ENCODE results near the gene PPARD.
A peak's percentile ranks its signal among the peaks of the same experiment; 100 is the strongest.
"Not testable (repeated sequence)": the region's sequence is repeated elsewhere in the genome, so short reads cannot be mapped to it uniquely, and the experiment has no call there.

The PPARD gene

DNA sequence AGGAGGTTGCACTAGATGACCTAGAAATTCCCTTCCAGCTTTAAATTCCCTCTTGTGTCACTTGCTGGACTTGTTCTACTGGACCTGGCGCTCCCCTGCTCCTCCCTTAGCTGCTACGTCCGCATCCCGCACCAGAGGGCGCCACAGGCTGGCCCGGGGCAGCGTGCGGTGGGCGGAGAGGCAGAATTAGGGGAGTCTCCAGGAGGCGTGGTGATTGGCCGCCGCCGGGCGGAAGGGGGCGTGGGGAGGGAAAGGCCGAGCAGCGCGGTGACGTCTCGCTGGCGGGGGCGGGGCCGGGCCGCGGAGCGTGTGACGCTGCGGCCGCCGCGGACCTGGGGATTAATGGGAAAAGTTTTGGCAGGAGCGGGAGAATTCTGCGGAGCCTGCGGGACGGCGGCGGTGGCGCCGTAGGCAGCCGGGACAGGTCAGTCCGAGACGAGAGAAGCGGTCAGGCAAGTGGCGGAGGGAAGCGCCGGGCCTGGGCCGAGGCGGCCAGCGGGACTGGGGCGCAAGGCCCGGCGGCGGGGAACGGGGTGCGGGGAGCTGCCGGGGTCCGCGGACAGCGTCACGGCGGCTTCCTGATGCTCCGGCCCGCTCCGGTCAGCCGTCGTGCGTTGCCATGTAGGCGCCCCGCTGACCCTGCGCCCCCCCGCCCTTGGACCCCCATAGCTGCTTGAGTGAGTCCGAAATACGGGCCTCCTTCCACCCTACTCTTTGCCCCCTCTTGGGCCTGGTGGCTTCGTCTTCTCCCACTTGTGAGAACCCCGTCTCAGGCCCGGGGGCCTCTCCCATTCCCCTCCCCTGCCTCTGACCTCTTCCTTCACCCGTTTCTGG is at the start of gene PPARD:
Gene PPARD, plus strand, starts transcription at position 301 of the 834 bp plus-strand sequence. CDS start 68,530 bp downstream, outside the sequence.
- DNase-seq: peak; percentile 88

DNA sequence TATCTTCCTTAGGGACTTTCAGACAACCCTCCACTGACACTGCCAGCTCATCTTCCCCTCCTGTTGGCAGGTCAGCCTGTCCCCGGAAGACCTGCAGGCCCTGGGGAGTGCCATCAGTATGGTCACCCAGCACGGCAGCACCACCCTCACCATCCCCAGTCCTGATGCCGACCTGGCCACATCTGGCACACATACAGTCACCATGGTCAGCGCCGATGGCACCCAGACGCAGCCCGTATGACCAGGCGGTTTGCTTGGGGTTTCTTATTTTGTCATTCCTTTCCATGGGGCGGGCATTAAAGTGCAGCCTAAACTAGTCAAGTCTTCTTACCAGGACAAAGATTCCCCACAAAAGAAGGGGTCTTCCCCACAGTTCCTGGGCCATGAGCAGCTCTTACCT is 48.7 kb upstream of the PPARD start:
- DNase-seq: no peak

DNA sequence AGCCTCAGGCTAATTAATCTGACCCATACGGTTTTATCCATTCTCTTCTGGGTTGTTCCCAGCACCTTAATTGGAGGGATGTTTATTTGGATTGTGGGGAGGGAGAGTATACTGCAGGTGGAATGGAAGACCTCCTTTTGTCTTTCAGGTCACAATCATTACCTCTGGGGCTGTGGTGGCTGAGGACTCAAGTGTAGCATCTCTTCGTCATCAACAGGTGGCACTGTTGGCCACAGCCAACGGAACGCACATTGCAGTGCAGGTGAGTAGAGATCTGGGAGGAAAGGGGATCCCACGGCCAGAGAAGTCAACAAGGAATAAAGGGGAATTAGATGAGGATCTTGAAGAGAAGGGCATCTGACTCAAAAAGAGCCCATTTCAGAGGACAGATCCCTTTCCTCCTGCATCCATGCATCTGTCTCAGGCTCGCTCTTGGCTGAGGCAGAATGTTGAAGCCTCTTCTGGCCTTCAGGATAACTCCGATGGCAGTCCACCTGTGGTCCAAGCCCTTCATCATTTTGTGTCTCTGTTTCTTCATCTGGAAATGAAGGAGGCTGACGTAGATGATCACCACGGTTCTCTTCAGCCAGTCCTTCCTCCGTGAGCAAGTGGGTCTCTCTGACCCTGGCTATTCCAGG is 47.9 kb upstream of the PPARD start:
- peak; percentile 57 for DNase-seq

DNA sequence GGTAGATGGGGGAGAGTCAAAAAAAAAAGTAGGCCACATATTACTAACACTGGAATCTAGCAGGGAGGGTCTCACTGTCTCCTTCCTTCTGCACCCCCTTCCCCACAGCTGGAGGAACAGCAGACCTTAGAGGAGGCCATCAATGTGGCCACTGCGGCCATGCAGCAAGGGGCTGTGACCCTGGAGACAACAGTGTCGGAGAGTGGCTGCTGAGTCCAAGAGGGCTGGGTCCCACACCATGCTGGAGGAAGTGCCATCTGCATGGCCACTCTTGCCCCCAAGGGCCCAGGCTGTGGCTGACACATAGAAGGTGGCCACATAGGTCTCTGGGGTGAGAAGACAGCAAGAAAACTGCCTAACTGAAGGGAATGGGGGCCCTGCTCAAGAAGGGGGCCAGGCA is 47.3 kb upstream of the PPARD start:
- DNase-seq: no peak

DNA sequence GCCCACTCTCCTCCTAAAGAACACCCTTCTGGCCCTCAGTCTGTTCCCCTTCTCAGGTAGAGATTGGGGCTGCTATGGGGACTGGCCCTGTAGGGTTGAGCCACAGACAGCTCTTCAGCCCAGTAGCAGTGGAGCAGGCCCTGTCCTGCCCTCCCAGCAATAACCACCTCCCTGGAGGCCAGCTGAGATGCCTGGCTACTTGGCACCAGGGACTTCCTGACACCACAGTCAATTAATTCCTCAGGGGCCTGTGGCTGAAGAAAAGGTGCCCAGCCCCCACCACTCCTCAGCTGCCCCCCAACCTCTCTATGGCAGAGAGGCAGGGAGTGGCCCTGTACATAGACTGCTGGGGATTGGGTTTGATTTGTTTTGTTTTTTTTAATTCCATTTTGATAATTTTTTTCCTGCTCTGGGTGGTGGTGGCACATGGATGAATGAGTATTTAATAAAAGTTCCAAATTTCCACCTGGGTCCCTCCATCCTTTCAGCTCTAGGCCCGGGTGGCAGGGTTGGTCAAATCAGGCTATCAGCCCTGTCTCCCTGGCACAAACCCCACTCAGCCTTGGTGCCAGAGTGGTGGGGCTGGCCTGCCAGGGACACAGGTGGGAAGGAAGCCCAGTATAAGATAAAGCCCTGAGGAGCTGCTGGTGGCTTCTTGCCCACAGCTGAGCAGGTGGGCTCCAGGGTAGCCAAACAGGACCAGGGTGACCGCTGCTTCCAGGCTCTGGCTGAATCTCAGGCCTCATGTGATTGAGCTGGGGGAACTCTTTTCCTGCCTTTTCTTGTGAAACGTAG is 46.6 kb upstream of the PPARD start:
- DNase-seq: no peak

DNA sequence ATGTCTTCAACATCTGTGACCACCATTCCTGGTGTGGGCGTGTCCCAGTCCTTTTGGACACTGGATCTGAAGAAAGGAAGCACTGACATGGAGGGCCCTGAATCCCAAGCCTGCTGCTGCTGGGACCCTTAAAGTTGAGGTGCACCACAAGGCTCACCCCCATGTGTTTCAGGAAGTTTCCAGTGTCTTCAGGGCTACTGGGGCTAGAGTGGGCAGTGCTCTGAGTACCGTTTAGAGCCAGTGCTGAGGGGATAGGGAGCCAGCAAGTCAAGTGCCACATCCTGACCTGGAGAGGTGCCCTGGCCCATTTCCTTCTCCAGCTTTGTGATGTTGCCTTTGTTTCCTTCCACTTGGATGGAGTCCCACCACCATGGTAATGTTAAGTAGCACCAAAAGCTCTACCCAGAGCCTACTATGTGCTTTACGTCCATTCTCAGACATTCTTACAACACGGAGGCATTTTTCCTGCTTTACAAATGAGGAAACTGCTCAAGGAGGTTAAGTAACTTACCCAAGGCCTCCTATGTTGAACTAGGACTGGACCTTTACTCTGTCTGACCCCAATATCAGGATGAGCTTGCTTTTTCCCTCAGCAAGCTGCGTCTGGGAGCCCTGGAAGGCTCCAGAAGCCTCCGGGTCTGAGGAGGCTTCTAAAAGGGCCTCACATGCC is 45.3 kb upstream of the PPARD start:
- no peak for DNase-seq

DNA sequence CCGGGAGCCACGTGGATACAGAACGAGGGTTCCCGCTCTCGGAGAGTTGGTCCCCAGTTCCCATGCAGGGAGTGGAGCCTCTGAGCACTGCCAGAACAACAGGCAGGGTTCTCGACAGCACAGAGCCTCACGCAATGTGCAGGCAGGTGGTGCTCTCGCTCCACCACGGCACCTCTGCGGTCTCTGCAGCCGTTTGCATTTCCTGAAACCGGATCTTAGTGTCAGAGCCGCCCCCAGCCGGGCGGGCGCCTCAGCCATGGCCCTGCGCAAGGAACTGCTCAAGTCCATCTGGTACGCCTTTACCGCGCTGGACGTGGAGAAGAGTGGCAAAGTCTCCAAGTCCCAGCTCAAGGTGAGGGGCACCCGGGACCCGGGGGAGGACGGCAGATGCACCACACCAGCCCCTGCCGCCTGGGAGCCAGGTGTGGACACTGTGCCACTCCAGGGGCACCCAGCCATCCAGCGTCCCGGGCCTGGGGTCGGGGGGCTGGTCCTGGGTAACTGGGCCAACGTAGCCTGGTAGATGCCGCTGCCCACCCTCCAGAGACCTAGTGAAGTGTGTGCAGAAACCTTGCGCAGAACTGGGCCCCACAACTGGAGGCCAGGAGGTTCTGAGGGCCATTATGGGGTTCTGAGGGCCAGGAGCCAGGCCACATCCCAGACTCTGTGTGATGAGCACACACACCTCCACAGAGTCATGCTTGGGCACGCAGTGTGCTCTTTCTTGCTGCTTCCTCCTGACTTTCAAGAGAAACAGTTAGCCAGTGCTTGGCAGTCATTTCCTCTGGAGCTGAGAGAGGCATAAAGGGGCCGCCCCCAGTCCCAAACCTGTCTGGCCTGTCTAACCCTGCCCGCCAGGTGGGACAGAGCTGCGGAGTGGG is 44.5 kb upstream of the PPARD start, which contains the start of gene DEF6:
Gene DEF6, plus strand, starts transcription at position 218 of the 881 bp plus-strand sequence. Its CDS starts 39 bp downstream, at position 257.
- peak; percentile 48 for DNase-seq

DNA sequence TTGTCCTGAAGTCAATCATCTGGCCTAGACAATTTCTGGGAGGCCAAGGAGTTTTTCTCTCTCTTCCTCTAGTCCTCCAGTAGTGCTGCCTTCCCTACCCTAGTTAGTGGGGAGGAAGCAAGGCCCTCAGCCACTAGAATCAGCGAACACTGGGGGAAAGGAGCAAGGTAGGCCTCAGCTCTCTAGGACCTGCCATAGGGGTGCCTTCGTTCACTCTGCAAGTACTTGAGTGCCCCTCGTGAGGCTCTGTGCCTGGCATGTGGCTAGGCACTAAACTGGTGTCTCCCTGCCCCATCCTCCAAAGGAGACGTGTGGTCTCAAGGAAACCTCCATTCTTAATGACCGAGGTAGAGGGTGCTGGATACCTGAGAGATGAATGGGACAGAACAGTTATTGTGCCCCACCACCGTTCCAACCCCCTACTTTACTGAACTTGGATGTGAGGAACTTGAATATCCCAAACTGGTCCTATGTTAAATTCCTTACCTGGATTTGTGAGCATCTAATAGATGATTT is 43.7 kb upstream of the PPARD start:
- no peak for DNase-seq

DNA sequence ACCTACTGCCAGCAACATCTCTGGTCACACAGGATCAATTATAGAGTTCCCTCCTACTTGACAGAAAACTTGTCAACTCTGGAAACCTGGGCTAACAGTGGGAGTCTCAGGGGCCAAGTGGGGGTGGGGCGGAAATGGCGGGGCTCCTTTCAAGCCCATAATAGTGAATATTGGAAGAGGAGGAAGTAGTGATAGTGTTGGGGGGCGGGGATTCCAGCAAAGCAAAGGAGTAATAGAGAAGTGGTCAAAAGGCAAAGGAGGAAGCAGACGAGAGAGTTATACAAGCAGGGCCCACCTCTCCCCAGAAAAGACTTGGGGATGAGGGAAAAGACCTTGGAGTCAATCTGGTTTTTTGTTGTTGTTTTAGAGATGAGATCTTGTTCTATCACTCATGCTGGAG is 42.7 kb upstream of the PPARD start:
- DNase-seq: no peak

DNA sequence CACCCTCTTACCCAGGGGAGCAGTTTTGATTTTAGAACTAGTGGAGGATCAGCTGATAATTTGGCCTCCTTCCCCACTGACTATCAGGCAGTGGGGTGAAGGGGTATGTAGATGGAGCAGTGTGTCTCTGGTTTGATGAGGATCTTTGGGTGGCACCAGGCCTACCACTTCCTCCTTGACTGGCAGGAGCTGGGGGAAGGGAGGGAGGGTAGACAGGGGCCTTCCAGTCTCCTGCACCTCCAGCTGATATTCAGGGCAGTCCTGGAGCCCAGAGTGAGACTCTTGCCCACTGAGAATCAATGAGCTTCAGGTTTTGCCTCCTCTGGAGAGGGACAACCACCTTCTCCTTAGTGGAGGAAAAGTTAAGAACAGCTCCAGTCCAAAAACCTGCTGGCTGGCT is 41.5 kb upstream of the PPARD start:
- no peak for DNase-seq

DNA sequence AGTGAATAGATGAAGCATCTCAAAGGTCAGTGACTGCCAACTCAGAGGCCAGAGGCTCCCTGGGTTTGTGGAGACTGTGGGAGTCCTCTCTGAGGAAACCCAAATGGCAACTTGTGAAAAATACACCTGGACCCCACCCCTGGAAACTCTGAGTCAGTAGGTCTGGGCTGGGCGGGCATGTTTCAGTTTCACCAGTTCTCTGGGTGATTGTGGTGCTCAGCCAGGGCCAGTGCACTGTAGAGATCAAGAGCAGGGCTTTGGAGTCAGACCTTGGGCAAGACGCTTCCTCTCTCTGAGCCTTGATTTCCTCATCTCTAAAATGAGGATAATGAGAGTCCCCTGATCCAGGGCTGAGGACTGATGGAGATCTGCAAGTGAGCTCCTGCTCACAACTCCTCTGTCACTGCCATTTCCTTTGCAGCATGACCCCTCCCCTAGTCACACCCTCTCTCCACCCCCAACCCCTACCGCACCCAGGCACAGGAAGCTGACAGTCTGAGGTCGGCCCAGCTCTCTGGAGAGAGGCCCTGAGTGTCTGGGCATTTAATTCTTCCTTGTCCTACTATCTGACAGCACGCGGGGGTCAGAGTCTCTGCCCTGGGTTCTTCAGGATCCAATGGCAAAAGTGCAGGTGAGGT is 39.6 kb upstream of the PPARD start:
- DNase-seq: no peak

DNA sequence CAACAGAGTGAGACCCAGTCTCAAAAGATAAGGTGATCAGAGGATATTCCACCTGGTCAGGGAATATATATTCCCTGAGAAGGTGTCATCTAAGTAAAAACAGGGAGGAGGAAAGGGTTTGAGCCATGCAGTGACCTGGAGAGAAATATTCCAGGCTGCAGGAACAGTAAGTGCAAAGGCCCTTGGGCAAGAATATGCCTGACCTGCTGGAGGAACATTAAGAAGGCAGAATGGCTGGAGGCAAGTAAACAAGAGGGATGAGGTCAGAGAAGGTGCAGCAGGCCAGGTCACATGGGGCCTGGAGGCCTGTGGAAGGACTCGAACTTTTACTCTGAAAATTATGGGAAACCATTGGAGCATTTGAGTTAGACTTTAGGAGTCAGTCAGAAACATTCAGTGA is 38.1 kb upstream of the PPARD start:
- no peak for DNase-seq

DNA sequence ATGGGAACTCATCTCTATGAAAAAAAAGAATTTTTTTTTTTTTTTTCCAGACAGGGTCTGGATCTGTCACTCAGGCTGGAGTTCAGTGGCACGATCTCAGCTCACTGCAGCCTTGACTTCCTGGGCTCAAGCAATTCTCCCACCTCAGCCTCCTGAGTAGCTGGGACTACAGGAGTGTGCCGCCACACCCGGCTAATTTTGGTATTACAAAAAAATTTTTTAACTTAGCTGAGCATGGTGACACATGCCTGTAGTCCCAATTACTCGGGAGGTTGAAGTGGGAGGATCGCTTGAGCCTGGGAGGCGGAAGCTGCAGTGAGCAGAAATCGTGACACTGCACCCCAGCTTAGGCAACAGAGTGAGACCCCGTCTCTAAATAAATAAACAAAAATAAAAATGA is 37.2 kb upstream of the PPARD start:
- no peak for DNase-seq

DNA sequence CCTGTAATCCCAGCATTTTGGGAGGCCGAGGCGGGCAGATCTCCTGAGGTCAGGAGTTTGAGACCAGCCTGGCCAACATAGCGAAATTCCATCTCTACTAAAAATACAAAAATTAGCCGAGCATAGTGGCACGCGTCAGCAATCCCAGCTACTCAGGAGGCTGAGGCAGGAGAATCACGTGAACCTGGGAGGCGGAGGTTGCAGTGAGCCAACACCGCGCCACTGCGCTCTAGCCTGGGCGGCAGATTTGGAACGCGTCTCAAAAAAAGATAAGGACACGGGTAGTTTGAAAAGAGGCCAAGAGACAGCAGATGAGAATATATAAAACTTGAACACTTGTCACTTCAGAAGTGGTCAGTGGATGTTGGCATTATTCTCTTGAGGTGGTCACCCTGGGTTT is 35.2 kb upstream of the PPARD start:
- not testable (repeated sequence) for DNase-seq

DNA sequence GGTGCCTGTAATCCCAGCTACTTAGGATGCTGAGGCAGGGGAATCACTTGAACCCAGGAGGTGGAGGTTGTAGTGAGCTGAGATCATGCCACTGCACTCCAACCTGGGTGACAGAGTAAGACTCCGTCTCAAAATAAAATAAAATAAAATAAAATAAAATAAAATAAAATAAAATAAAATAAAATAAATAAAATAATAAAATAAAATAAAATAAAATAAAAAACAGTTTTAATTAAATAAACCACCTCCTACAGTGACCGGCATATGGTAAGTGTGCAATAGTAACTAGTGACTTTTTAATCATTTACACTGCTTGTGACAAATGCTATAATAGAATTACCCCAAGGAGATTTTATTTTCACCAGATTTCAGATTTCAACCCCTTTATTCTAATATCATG is 33.8 kb upstream of the PPARD start:
- DNase-seq: not testable (repeated sequence)

DNA sequence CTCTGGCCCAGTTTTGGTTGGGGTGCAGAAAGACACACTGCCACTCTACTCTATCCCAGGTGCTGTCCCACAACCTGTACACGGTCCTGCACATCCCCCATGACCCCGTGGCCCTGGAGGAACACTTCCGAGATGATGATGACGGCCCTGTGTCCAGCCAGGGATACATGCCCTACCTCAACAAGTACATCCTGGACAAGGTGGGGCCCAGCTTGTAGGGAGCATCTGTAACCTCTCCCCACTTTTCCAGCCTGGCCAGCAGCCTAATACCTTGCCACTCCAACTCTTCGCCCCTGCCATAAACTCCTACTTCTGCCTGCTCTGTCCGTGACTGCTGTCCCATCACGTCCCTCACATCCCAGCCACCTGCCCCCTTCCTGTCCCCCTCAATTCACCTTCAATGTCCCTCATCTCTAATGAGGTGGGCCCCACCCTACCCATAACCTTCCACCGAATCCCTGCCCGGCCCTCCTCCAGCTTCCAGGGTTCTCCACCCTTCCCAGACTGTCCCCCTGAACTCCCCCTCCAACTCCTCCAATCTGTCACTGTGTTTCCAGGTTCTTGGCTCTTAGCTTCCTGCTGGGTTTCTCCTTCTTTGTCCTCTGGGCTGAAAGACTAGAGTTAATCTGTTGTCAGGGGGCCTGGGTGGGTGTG is 32.6 kb upstream of the PPARD start:
- no peak for DNase-seq

DNA sequence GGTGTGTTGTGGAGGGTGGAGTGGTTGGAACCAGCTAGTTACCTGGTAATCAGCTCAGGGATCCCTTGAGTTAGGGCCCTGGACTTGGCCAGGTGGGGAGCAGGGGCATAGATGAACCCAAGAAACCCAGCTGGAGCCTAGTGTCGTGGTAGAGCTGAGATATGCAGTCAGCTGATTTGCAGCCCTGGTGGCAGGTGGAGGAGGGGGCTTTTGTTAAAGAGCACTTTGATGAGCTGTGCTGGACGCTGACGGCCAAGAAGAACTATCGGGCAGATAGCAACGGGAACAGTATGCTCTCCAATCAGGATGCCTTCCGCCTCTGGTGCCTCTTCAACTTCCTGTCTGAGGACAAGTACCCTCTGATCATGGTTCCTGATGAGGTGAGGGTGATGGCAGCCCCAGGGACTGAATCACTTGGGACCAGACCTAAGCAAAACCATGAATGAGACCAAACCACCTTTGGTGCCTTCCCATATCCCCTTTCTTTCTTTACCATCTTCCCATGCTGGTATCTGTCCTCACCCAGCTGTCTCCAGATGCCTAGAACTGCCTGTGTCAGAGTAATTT is 32.0 kb upstream of the PPARD start:
- no peak for DNase-seq

DNA sequence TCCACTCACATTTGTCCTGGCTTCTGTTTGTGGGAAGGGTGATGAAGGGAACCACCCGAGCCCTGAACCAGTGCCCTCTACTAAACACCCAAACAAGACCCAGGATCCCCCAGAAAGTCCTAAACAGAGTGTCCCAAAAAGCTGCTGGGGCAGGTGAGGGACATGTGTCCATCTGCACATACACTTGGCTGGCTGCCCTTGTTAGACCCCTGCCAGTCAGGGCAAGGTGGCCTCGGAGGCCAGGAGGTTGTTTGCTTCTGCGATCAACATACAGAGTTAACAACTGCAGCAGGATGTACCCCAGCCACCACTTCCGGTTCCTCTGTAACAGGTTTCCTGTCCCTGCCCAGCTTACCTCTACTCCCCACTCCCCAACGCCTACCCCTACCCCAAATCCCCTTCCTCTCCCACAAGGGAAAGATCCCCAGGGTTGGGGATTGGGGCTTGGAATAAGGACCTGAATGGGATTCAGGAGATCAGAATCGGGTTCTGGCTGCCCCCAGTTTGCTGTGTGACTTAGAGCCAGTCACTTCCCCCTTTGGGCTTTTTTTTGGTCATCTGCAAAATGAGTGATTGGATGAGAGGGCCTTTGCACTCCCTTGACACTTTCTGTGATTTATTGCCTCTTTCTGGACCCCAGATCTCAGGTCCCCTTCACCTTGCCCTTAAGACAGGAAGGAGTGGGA is 30.8 kb upstream of the PPARD start:
- no peak for DNase-seq

DNA sequence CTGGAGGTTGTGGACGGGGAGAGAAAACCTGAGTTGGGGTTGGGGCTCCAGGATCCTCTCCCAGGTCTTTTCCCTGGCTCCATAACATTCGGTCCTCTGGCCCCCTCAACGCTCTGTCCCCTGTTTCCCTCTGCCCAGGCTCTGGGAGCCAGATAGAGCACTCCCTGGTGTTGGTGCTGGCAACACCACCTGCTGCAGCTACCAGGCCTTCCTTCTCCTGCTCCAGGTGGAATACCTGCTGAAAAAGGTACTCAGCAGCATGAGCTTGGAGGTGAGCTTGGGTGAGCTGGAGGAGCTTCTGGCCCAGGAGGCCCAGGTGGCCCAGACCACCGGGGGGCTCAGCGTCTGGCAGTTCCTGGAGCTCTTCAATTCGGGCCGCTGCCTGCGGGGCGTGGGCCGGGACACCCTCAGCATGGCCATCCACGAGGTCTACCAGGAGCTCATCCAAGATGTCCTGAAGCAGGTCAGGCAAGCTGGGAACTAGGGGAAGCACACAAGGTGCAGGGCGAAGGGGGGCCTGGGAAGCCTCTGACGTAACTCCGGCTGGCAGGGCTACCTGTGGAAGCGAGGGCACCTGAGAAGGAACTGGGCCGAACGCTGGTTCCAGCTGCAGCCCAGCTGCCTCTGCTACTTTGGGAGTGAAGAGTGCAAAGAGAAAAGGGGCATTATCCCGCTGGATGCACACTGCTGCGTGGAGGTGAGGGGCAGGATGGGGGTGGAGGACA is 30.1 kb upstream of the PPARD start:
- DNase-seq: no peak
